Mucosa of stomach (tissue), 1 donor: ENCODE measurements around the gene CAMTA2.

Experiments used
- H3K27me3 ChIP-seq: one replicate; pipeline ENCODE4 v1.7.0; 2013; ENCODE audit warnings: mild to moderate bottlenecking, low read length; ENCODE audit not compliant: control insufficient read depth, insufficient read depth
- H3K36me3 ChIP-seq: one replicate; pipeline ENCODE4 v1.7.0; 2013; ENCODE audit warnings: low read length; ENCODE audit not compliant: control insufficient read depth, insufficient read depth
- H3K4me1 ChIP-seq: one replicate; pipeline ENCODE4 v1.7.0; 2013; ENCODE audit warnings: mild to moderate bottlenecking, low read length; ENCODE audit not compliant: control insufficient read depth, insufficient read depth
- H3K4me3 ChIP-seq: one replicate; pipeline ENCODE4 v1.7.0; 2013; ENCODE audit warnings: low read length
- H3K9ac ChIP-seq: one replicate; pipeline ENCODE4 v1.7.0; 2013; ENCODE audit warnings: mild to moderate bottlenecking, low read length, moderate library complexity
- H3K9me3 ChIP-seq: one replicate; pipeline ENCODE4 v1.7.0; 2013; ENCODE audit warnings: mild to moderate bottlenecking, low read length, moderate library complexity; ENCODE audit not compliant: control insufficient read depth
- donor health status: Pancreatic carcinoma.

Gene CAMTA2

GRCh38 chr17:5024604-5025003, 37.1 kb upstream of the CAMTA2 start:
- no peak overlapping the region for H3K4me3 ChIP-seq
- peaks cover 9% of the 10 kb centered on the region for H3K36me3 ChIP-seq
- H3K9ac ChIP-seq: no peak overlapping the region
- peaks cover 24% of the 10 kb centered on the region for H3K4me1 ChIP-seq
- no peaks in the 10 kb centered on the region for H3K9me3 ChIP-seq
- no peaks in the 10 kb centered on the region for H3K27me3 ChIP-seq

- Histone ChIP-seq H3K9ac (no peak overlapping the region), H3K4me1 (peaks cover 24% of the 10 kb centered on the region), H3K27me3 (no peaks in the 10 kb centered on the region), H3K4me3 (no peak overlapping the region), H3K36me3 (peaks cover 9% of the 10 kb centered on the region), H3K9me3 (no peaks in the 10 kb centered on the region)
Measured at GRCh38 chr17:5023588-5024147, 36.2 kb upstream of the CAMTA2 start.

GRCh38 chr17:5022171-5022711, 34.8 kb upstream of the CAMTA2 start:
- Histone ChIP-seq H3K4me1 (peaks cover 24% of the 10 kb centered on the region), H3K9ac (no peak overlapping the region), H3K36me3 (peaks cover 9% of the 10 kb centered on the region), H3K27me3 (no peaks in the 10 kb centered on the region), H3K9me3 (no peaks in the 10 kb centered on the region), H3K4me3 (no peak overlapping the region)

DNA sequence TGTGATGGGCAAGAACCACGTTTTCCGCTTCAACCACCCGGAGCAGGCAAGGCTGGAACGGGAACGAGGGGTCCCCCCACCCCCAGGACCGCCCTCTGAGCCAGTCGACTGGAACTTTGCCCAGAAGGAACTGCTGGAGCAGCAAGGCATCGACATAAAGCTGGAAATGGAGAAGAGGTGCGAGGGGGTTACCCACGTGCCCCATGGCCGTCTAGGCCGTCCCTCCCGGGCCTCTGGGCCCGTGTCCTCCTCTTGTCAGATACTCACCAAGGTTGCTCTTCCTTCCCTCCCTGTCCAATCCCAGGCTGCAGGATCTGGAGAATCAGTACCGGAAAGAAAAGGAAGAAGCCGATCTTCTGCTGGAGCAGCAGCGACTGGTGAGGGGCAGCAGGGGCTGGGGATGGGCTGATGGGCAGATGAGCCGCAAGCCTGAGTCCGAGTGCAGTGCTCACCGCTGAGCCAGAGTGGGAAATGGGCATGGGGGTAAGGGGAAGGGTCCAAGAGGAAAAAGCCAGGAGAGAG, 33.1 kb upstream of the CAMTA2 start:
- Histone ChIP-seq H3K27me3 (no peaks in the 10 kb centered on the region), H3K4me3 (no peak overlapping the region), H3K9me3 (no peaks in the 10 kb centered on the region), H3K4me1 (peaks cover 18% of the 10 kb centered on the region), H3K9ac (no peak overlapping the region), H3K36me3 (peaks cover 14% of the 10 kb centered on the region)

- Histone ChIP-seq H3K27me3 (no peaks in the 10 kb centered on the region), H3K4me1 (peaks cover 8% of the 10 kb centered on the region), H3K9me3 (no peaks in the 10 kb centered on the region), H3K4me3 (no peak overlapping the region), H3K36me3 (peaks cover 14% of the 10 kb centered on the region), H3K9ac (no peak overlapping the region)
Measured at GRCh38 chr17:5019475-5019956, 32.0 kb upstream of the CAMTA2 start.

GRCh38 chr17:5014357-5014756, 26.9 kb upstream of the CAMTA2 start:
- H3K4me3 ChIP-seq: no peak overlapping the region
- no peak overlapping the region for H3K9ac ChIP-seq
- H3K9me3 ChIP-seq: no peaks in the 10 kb centered on the region
- peaks cover 22% of the 10 kb centered on the region for H3K36me3 ChIP-seq
- no peaks in the 10 kb centered on the region for H3K27me3 ChIP-seq
- no peaks in the 10 kb centered on the region for H3K4me1 ChIP-seq

DNA sequence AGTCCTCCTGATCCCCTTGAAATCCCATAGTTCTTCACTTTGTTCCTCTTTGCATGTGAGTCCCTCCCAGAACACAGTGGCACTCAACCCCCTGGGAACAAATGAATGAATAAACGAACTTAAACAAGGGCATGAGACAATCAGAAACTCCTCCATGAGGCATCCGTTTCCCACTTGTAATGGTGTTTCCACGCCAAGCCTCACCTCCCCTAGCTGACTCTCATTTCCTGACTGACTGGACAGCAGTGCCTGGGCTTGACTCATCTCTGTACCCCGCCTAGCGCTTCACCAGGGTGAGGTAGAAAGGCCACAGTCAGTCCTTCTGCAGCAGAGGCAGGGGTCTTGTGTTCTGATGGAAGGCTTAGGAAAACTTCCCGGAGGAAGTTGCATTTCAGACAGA, 24.5 kb upstream of the CAMTA2 start:
- H3K9me3 ChIP-seq: no peaks in the 10 kb centered on the region

DNA sequence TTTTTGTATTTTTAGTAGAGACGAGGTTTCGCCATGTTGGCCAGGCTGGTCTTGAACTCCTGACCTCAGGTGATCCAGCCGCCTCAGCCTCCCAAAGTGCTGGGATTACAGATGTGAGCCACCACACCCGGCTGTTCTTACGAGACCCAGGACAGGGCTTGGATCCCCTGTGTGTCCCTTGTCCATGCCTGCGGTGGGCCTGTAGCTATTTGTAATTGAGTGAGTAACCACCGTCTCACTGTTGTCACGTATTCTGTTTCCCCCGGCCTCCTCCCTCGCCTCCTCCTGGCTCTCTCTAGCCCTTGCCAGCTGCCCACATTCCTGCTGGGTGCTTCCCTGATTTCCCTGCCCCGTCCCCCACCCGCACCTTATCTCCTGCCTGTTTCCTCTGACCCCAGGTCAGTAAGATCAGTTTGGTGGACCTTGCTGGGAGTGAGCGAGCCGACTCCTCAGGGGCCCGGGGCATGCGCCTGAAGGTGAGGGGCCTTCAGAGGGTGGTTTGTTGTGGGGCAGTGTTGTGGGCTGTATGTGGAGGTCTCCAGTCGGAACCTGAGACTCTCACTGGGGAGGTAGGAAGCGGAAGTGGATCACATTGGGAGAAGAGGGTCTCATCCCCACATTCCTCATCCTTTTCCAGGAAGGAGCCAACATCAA, 15.9 kb upstream of the CAMTA2 start:
- H3K4me1 ChIP-seq: peaks cover 19% of the 10 kb centered on the region

More for the DNA sequence above, 24.5 kb upstream of the CAMTA2 start:
- H3K9ac ChIP-seq: no peak overlapping the region
- peaks cover 29% of the 10 kb centered on the region for H3K36me3 ChIP-seq
- H3K27me3 ChIP-seq: no peaks in the 10 kb centered on the region
- no peaks in the 10 kb centered on the region for H3K4me1 ChIP-seq
- no peak overlapping the region for H3K4me3 ChIP-seq

DNA sequence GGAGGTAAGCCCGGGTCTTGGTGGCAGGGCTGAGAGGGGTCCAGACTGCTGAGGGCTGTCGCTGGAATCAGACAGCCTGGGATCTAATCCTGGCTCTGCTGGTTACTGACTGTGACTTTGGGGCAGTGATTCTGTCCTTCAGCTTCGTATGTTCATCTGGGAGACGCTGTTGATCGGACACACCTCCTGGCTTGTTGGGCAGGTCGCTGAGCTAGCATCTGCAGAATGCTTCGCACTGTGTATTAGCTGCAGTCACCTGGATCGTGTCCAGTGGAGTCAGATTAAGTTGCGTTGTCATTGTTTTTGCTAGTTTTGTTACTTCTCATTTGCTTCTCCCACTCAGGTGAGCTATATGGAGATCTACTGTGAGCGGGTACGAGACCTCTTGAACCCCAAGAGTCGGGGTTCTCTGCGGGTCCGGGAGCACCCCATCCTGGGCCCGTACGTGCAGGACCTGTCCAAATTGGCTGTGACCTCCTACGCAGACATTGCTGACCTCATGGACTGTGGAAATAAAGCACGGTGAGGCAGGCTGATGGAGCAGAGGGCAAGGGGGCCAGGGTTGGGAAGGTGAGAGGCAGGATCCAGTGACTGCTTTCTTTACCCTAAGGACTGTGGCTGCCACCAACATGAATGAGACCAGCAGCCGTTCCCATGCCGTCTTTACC, 14.8 kb upstream of the CAMTA2 start:
- no peak overlapping the region for H3K4me3 ChIP-seq
- peaks cover 35% of the 10 kb centered on the region for H3K36me3 ChIP-seq
- peaks cover 20% of the 10 kb centered on the region for H3K4me1 ChIP-seq
- H3K9ac ChIP-seq: no peak overlapping the region
- H3K9me3 ChIP-seq: no peaks in the 10 kb centered on the region
- H3K27me3 ChIP-seq: no peaks in the 10 kb centered on the region

More for the DNA sequence above, 15.9 kb upstream of the CAMTA2 start:
- peaks cover 40% of the 10 kb centered on the region for H3K36me3 ChIP-seq
- H3K9ac ChIP-seq: no peak overlapping the region
- H3K9me3 ChIP-seq: no peaks in the 10 kb centered on the region
- no peak overlapping the region for H3K4me3 ChIP-seq
- no peaks in the 10 kb centered on the region for H3K27me3 ChIP-seq

- H3K9me3 ChIP-seq: no peaks in the 10 kb centered on the region
- H3K27me3 ChIP-seq: no peaks in the 10 kb centered on the region
- H3K36me3 ChIP-seq: peaks cover 23% of the 10 kb centered on the region
- no peak overlapping the region for H3K4me3 ChIP-seq
- no peak overlapping the region for H3K9ac ChIP-seq
- peaks cover 27% of the 10 kb centered on the region for H3K4me1 ChIP-seq
Measured at GRCh38 chr17:5000237-5000639, 12.8 kb upstream of the CAMTA2 start.

DNA sequence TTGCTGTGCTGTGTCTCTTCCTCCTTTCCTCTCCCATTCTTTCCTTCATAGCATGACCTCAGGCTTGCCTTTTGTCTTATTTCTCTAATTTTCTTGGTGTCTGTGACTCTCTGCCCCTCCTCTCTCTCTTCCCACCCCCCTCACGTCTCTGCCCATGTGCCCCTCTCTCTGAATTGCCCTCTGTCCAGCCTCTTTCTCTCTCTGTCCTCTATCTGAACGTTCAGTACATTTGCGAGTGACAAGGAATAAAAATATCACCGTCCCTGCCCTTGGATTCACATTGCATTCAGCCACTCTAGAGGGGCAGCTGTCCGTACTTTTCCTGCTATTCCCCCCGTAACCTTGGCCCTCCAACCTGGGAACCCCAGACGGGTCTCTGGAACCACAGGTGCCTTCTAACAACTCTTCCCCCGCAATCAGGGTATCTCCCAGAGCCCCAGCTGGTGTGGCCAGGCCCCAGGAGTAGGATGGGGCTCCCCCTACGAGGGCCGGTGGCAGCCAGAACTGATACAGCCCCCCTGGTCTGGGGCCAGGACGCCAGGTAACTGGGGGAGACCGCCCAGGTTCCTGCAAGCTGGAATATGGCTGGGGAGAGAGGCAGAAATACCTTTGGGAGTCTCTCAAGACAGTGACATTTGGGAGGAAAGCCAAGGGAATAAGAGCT, 12.1 kb upstream of the CAMTA2 start:
- Histone ChIP-seq H3K36me3 (peaks cover 17% of the 10 kb centered on the region), H3K9ac (peak overlapping the region; percentile 87), H3K4me3 (peak overlapping the region; percentile 90), H3K27me3 (no peaks in the 10 kb centered on the region), H3K9me3 (no peaks in the 10 kb centered on the region), H3K4me1 (peaks cover 27% of the 10 kb centered on the region)
